ENCODE data around the gene GCNA. TPM values are rescaled to one million over a fixed set of nuclear protein-coding genes. Genes with fewer than 3 reads are reported as not detected.
A peak's percentile ranks its signal among the peaks of the same experiment; 100 is the strongest.
"Not testable (repeated sequence)": the region's sequence is repeated elsewhere in the genome, so short reads cannot be mapped to it uniquely, and the experiment has no call there.

The GCNA gene
- total RNA-seq, 1 donor from 2014 or later: 2.1 TPM

DNA sequence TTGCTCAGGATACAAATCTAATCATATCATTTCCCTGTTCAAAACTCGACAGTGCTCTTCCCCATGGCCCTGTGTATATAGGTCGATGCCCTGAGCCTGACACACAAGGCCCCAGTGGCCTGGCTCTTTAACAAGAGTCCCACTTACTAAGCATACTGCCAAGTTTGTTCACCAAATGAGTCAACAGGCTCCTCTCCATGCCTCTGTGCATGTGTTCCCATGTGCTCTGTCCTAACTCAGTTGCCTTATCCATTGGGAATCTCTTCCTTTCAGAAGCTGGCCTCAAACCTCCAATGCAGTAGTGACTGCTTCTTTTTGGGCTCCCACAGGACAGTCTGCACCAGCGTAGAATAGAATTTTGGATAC, 59.0 kb downstream of the GCNA start:
- Histone ChIP-seq H3K27me3 (ENCODE audit: low read depth) (no peaks in the 10 kb centered on the region), H3K36me3 (no peaks in the 10 kb centered on the region), H3K9me3 (no peaks in the 10 kb centered on the region), H3K27ac (no peak overlapping the region), H3K4me1 (no peaks in the 10 kb centered on the region), H3K4me3 (no peak overlapping the region)
- TF ChIP-seq, protein P1, sequence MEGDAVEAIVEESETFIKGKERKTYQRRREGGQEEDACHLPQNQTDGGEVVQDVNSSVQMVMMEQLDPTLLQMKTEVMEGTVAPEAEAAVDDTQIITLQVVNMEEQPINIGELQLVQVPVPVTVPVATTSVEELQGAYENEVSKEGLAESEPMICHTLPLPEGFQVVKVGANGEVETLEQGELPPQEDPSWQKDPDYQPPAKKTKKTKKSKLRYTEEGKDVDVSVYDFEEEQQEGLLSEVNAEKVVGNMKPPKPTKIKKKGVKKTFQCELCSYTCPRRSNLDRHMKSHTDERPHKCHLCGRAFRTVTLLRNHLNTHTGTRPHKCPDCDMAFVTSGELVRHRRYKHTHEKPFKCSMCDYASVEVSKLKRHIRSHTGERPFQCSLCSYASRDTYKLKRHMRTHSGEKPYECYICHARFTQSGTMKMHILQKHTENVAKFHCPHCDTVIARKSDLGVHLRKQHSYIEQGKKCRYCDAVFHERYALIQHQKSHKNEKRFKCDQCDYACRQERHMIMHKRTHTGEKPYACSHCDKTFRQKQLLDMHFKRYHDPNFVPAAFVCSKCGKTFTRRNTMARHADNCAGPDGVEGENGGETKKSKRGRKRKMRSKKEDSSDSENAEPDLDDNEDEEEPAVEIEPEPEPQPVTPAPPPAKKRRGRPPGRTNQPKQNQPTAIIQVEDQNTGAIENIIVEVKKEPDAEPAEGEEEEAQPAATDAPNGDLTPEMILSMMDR (IDR thresholded peaks at IDR 0.05): no peak
- peak in 1 of 2 donors; percentile 16 for ATAC-seq
- intact Hi-C loops (cut with DNase I): no loop called here
- no peak for DNase-seq

DNA sequence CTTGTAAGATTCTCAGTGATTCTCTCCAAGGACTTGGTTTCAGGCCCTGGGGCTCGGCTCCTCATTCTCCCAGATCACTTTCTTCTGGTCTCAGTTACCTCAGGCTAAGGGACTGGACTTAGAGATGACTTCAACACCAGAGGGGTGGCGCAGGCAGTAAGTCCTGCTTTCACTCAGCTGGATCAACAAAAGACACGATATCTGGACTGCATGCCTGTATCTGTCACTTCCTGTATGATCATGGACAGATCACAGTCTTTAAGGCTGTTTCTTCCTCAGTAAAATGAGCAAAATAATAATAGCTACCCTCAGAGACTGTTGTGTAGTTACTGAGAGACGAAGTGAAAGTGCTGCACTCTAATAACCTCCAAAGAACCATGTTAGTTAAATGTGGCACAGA, 59.6 kb downstream of the GCNA start:
- Histone ChIP-seq H3K27ac (peak overlapping the region; percentile 18), H3K4me3 (no peak overlapping the region), H3K4me1 (no peaks in the 10 kb centered on the region), H3K27me3 (ENCODE audit: low read depth) (no peaks in the 10 kb centered on the region), H3K36me3 (no peaks in the 10 kb centered on the region), H3K9me3 (no peaks in the 10 kb centered on the region)
- intact Hi-C loops (cut with DNase I): no loop called here
- ATAC-seq (no peak), DNase-seq (no peak)
- TF ChIP-seq, protein P1 (IDR thresholded peaks at IDR 0.05): no peak

DNA sequence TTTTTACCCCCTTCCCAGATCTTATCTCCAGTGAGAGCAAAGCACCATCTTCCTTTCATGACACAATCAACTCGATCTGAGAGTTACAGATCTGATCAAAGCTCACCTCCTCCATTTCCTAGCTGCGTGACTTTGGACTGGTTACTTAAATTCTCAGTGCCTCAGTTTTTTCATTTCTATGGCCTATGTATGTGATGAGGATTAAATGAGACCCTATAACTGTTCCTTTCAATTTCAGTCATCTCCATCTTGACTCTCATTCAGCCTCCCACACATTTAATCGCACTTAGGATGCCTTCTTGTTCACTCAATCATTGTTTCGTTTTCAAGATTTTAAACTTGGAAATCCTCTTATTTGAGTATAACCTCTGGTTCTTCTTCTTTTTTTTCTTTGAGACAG, 60.2 kb downstream of the GCNA start:
- ATAC-seq (no peak), DNase-seq (no peak)
- Histone ChIP-seq H3K4me1 (no peaks in the 10 kb centered on the region), H3K4me3 (no peak overlapping the region), H3K27ac (no peak overlapping the region), H3K36me3 (no peaks in the 10 kb centered on the region), H3K9me3 (no peaks in the 10 kb centered on the region), H3K27me3 (ENCODE audit: low read depth) (no peaks in the 10 kb centered on the region)
- intact Hi-C loops (cut with DNase I): no loop called here
- TF ChIP-seq, protein P1 (IDR thresholded peaks at IDR 0.05): no peak

DNA sequence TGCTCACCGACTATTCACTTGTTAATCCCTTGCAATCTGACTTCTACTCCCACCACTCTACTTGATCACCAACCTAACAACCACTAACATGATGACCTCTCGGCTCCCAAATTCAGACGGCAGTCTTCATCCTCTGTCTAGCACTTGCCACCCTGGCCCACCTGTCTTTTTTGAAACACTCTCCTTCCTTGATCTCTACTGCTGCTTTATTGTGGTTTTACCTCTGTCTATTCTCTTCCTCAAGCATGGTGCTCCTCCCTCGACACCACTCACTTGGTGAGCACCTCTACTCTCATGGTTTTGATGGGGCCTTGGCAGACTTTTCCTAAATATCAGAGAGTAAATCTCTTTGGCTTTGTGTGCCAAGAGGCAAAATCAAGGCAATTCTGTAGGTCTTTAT, 61.8 kb downstream of the GCNA start:
- DNase-seq (no peak), ATAC-seq (no peak)

DNA sequence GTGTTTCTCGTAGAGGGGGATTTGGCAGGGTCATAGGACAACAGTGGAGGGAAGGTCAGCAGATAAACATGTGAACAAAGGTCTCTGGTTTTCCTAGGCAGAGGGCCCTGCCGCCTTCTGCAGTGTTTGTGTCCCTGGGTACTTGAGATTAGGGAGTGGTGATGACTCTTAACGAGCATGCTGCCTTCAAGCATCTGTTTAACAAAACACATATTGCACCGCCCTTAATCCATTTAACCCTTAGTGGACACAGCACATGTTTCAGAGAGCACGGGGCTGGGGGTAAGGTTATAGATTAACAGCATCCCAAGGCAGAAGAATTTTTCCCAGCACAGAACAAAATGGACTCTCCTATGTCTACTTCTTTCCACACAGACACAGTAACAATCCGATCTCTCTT, 66.2 kb downstream of the GCNA start:
- intact Hi-C loops (cut with DNase I): not testable (repeated sequence)

More for the DNA sequence above, 61.8 kb downstream of the GCNA start:
- TF ChIP-seq, protein P1 (IDR thresholded peaks at IDR 0.05): no peak
- no peaks in the 10 kb centered on the region for H3K4me1 ChIP-seq
- no peak overlapping the region for H3K4me3 ChIP-seq
- H3K27ac ChIP-seq: no peak overlapping the region
- intact Hi-C loops (cut with DNase I): no loop called here
- H3K36me3 ChIP-seq: no peaks in the 10 kb centered on the region
- no peaks in the 10 kb centered on the region for H3K9me3 ChIP-seq
- no peaks in the 10 kb centered on the region for H3K27me3 ChIP-seq (ENCODE audit: low read depth)

DNA sequence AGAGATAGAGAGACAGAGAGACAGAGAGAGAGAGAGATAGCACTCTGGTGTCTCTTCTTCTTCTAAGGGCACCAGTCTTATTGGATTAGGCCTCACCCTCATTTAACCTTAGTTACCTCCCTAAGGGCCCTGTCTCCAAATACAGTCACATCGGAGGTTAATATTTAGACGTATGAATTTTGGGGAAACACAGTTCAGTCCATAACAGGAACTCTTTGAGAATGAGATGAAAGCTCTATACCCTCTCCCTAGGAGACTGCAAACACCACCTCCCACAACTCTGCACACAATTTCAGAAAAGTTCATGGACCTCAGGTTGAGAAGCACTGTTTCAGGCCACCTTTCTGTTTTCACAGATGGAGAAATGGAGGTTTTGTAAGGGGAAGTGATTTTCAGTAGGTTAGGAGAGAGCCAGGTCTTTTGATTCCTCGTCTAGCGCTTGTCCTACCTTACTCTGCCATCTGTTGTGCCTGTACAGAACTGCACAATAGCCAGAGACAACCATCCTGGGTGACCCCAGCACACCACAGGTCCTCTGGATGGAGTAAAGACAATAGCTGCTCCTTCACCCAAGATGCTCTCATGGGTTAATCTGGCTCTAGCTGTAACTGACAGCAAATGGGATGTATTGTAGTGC, 72.2 kb downstream of the GCNA start:
- ATAC-seq (peak; percentile 70 to 85), DNase-seq (no peak)
- no peaks in the 10 kb centered on the region for H3K4me1 ChIP-seq
- intact Hi-C loops (cut with DNase I): no loop called here
- TF ChIP-seq, protein P1 (IDR thresholded peaks at IDR 0.05): peak; percentile 19
- no peak overlapping the region for H3K4me3 ChIP-seq
- H3K9me3 ChIP-seq: no peaks in the 10 kb centered on the region
- no peak overlapping the region for H3K27ac ChIP-seq
- H3K36me3 ChIP-seq: no peaks in the 10 kb centered on the region
- no peaks in the 10 kb centered on the region for H3K27me3 ChIP-seq (ENCODE audit: low read depth)

More for the DNA sequence above, 66.2 kb downstream of the GCNA start:
- DNase-seq; H3K36me3 ChIP-seq; H3K4me1 ChIP-seq; ATAC-seq; H3K27me3 ChIP-seq (ENCODE audit: low read depth); H3K9me3 ChIP-seq; H3K27ac ChIP-seq; H3K4me3 ChIP-seq: not testable (repeated sequence)

Measured in lower lobe of right lung (tissue), 2 donors.